IPS-11a (cell line): ENCODE data around the gene XPR1.

ENCODE experiments used
- H3K4me3 ChIP-seq: one replicate; pipeline ENCODE4 v1.5.1; 2013; ENCODE audit warnings: low read depth, low read length, control low read depth

The XPR1 gene

DNA sequence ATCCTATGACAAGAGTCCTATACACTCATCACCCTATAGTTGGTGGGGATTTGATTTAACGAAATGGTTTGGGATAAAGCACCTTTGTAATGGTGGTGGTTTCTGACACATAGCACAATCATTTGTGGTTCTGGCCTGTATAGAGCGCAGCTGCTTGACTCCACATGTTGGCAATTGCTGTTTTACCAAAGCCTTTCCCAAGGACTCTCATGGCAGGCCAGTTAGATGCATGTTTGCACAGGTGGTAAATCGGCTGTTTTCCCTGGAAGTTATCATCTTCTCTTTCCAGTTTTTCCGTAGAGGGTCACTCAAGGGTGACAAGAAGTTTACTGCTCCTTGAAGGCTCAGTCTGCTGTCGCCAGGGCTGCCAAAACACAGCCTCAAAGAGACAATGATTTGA is 17.1 kb upstream of the XPR1 start:
- no peak overlapping the region for H3K4me3 ChIP-seq

DNA sequence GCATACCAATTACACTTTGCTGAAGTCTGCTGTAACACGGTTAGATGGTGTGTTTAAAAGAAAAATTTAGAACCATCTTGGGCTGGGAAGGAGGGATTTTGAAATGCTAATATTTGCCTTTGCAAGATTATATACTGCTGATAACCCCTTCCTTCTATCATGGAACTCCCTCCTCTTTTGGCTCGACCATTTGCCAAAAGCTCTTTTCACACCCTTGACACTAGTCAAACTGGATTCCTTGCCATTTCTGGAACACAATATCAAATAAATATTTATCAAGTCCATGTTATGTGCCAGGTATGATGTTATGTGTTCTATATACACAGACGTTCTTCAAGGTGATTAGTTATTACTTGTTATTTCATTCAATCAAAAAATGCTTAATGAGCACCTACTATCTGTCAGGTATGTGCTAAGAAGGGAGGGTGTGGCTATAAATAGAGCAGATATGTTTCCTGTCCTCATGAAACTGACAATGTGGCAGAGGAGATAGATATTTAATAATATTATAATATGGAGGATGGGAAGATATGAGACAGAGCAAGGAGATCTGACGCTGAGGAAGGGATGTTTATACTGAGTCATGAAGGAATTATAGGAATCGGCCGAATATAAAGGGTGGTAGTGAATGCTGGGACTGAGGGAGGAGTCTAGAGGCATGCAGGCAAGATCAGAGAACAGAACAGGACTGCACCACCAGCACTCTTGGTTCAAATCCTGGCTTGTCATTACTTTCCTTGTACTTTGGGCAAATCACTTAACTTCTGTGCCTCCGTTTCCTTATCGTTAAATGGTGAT is 16.1 kb upstream of the XPR1 start:
- H3K4me3 ChIP-seq = no peak overlapping the region

DNA sequence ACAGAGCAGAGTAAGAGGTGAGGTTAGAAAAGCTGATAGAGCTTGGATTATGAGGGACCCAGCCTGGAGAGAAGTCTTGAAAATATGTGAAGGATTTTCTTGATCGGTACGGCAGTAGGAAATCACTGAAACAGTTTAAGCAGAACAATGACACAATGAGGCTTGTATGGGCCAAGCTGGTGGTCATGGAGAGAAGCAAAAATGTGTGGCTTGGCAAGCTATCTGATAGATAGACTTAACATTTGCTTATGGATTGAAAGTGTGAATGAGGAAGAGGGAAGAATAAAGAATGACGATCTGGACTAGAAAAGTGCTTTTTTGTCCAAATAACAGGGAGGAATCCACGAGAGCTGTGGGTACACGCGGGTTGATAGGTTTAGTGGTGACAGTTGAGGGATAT is 15.4 kb upstream of the XPR1 start:
- no peak overlapping the region for H3K4me3 ChIP-seq

DNA sequence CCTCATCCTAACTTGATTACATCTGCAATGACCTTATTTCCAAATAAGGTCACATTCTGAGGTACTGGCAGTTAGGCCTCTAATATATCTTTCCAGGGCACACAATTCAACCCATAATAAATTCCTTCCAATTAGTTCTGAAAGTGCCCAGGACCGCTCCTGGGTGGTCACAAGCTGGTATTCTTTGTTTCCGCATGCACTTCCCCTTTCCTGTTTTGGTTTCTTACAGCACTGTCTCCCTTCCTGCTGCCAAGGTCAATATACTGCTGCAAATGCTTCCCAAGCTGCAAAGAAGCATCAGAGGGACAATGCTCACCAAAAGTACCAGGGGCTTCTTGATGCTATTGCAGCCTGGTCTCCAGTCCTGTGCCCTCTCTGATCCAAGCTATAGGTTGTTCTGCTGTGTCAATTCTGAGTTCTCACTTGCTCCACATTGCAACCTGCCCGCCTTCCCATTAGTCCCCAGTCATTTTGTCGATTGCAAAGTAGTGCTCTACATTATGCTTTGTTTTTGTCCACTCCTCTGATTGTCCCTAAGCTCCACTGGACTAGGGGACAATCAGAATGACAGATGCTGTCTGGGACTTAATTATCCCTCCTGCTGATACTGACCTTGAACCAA is 13.9 kb upstream of the XPR1 start:
- no peak overlapping the region for H3K4me3 ChIP-seq

- H3K4me3 ChIP-seq = no peak overlapping the region
Measured at GRCh38 chr1:180620581-180620980, 11.2 kb upstream of the XPR1 start.

DNA sequence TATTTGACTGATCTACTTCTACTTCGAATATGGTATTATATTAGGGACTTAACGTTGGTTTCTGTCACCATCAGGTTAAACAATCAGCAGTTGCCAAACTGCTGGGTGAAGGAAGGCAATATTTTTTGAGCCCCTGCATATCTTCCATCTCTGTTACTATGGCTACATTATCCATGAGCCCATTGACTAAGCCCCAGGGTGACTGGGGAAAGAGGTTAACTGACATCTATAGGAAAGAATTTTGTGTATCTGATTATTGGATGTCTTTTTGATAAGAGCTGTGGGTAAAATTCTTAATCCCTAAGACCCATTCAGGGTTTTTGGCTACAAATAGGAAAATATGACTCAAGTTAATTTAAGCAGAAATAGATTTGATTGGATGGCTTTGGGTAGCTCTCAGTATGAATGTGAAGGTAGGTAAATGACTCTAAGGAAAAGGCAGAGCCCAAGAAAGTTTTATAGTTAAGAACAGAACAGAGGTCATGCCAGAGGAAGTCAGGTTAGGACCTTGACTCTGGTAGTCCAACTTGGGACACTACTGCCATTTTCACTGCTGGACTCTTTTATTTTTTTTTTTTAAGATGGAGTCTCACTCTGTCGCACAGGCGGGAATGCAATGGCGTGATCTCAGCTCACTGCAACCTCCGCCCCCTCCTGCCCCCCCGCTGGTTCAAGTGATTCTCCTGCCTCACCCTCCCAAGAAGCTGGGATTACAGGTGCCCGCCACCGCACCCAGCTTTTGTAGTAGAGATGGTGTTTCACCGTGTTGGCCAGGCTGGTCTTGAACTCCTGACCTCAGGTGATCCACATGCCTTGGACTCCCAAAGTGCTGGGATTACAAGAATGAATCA is 8.9 kb upstream of the XPR1 start:
- H3K4me3 ChIP-seq = no peak overlapping the region

- H3K4me3 ChIP-seq = no peak overlapping the region
Measured at GRCh38 chr1:180623579-180624347, 8.1 kb upstream of the XPR1 start.

GRCh38 chr1:180626711-180627110 is 5.1 kb upstream of the XPR1 start:
- H3K4me3 ChIP-seq = no peak overlapping the region

DNA sequence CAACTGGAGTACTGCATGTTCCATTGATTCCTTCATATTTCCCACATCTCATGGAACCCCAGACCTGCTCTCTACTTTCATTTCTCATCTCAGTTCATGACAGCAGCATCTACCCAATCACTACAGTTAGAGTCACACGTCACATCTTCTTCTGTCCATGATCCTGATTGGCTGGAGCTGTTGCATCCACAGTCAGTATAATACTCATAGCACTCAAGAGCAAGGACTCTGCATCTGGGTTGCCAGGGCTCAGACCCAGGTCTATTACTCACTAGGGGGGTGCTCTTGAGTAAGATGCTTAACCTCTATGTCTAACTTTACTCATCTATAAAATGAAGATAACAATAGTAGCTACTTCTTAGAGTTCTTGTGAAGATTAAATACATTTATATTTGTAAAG is 4.4 kb upstream of the XPR1 start:
- H3K4me3 ChIP-seq = no peak overlapping the region

- H3K4me3 ChIP-seq = no peak overlapping the region
Measured at GRCh38 chr1:180628646-180629045, 3.2 kb upstream of the XPR1 start.

- H3K4me3 ChIP-seq = no peak overlapping the region
Measured at GRCh38 chr1:180630408-180631193, 1.2 kb upstream of the XPR1 start.

GRCh38 chr1:180631194-180631765 is 542 bp upstream of the XPR1 start:
- no peak overlapping the region for H3K4me3 ChIP-seq

- peak overlapping the region; percentile 93 for H3K4me3 ChIP-seq
Measured at GRCh38 chr1:180632326-180633056, 669 bp downstream of the XPR1 start.

DNA sequence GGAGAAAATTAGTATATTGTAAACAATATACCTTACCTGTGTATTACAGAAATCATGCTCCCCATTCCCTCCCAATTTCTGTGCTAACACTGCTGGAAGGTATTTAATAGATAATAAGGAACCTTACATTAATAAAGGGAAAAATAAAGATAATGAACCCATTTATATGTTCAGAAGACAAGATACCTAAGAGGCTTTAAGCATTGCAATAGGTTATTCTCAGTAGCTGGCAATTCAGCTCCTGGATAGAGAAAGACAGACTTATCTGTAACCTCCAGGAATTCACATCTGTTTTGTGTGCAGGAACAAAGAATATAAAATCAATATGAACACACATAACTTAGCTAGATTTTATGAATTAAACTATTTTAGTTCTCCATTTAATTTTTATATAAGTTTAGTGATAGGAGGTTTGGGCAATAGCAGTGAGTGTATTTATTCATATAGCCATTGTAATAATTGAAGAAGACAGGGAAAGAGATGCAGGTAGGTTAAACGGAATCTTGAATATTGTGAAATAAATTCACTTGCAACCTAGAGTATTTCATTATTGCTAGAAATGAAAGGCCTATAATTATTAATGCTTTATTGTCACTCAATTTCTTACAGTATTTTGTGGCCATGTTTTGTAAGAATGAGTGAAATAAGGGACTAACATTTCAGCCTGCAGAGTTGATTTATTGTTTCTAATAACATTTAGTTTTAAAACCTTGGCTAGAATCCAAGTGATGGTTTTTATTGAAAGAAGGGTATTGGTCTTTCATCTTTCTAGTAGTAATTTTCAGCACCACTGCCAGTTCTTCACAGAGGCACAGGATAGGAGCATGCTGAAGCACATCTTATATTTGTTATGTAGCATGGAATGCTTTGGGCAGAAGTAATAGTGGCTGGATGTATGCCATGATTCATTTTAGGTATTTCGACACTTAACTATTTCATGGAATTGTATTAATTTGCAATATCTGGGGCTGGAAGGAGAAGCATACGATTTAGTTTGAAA is 1.5 kb downstream of the XPR1 start:
- H3K4me3 ChIP-seq = peak overlapping the region; percentile 93

DNA sequence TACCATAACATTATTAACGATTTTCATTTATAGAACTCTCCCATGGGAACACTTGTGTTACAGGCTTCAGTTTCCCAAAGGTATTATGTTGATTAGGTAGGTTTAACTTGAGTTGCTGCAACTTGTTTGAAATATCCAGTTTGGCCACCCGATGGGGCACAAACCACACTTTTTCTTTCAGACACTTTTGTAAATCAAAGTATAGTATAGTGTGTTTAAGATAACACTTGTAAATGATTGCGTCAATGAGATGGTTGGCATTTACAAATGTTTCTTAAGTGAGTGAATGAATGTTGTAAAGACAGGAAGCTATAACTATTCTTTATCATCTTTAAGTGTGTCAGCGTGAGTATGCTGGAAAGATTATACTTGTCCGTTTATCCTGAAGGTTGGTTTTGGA is 4.3 kb downstream of the XPR1 start:
- no peak overlapping the region for H3K4me3 ChIP-seq

DNA sequence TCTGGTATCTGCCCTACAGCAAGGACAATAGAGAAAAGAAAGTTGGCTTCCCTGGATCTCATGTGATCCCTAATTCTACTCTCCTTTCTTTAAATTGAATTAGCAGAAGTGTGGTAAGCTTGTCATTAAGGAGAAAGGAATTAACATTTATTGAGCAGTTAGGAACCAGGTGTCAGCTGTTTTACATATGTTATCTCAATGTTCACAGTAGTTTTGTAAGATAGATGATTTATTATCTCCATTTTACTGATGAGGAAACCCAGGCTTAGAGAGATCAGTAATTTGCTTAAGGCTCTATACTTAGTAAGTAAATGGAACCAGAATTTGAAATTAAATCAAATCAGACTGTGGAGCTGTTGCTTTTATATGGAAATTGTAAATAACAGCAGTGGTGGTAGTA is 8.0 kb downstream of the XPR1 start:
- H3K4me3 ChIP-seq = no peak overlapping the region

DNA sequence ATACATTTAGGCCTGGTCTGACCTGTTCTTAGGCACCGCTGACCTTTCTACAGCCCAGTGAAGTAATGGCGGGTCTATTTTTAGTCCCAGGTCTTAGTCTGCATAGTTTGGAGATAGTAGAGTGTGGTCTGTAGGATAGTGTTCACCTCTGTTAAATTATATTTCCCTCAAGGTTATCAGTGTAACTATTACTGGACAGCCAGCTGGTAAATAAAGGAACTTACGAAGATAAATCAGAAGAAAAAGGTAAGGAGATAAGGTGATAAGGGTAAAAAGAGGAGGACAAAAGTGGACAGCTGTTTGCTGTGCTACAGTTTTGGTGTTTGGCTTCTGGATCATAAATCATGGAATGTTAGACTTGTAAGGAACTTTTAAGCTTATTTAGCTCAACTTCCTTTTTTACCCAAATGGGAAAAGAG is 8.7 kb downstream of the XPR1 start:
- H3K4me3 ChIP-seq = no peak overlapping the region

- H3K4me3 ChIP-seq = no peak overlapping the region
Measured at GRCh38 chr1:180641662-180642061, 9.8 kb downstream of the XPR1 start.
